IPS-18c (cell line): ENCODE results near the gene ZNF407.

Source experiments
- H3K4me3 ChIP-seq: 2 replicates; pipeline ENCODE4 v1.7.0; 2013; ENCODE audit warnings: low read depth, mild to moderate bottlenecking, low read length, moderate library complexity; ENCODE audit not compliant: insufficient read depth
- H3K9me3 ChIP-seq: one replicate; pipeline ENCODE4 v1.6.1; 2013; ENCODE audit warnings: mild to moderate bottlenecking, low read length, moderate library complexity; ENCODE audit not compliant: control insufficient read depth, insufficient read depth

Gene ZNF407

GRCh38 chr18:74571895-74572680 is 25.6 kb upstream of the ZNF407 start:
- Histone ChIP-seq H3K9me3 (no peaks in the 10 kb centered on the region), H3K4me3 (no peak overlapping the region)

DNA sequence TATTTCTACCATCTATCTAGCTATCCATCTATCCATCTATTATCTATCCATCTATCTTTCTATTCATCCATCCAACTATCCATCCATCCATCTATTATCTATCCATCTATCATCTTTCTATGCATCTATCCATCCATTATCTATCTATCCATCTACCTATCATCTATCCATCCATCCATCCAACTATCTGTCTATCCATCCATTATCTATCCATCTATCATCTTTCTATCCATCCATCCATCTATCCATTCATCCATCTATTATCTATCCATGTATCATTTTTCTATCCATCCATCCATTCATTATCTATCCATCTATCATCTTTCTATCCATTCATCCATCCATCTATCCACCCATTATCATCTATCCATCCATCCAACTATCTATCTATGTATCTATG is 24.6 kb upstream of the ZNF407 start:
- Histone ChIP-seq H3K4me3 (no peak overlapping the region), H3K9me3 (no peaks in the 10 kb centered on the region)

- H3K4me3 ChIP-seq: no peak overlapping the region
- no peaks in the 10 kb centered on the region for H3K9me3 ChIP-seq
These were observed 22.8 kb upstream of the ZNF407 start for GRCh38 chr18:74574916-74575315.

- H3K9me3 ChIP-seq: no peaks in the 10 kb centered on the region
These were observed 20.7 kb upstream of the ZNF407 start for GRCh38 chr18:74577019-74577418.

DNA sequence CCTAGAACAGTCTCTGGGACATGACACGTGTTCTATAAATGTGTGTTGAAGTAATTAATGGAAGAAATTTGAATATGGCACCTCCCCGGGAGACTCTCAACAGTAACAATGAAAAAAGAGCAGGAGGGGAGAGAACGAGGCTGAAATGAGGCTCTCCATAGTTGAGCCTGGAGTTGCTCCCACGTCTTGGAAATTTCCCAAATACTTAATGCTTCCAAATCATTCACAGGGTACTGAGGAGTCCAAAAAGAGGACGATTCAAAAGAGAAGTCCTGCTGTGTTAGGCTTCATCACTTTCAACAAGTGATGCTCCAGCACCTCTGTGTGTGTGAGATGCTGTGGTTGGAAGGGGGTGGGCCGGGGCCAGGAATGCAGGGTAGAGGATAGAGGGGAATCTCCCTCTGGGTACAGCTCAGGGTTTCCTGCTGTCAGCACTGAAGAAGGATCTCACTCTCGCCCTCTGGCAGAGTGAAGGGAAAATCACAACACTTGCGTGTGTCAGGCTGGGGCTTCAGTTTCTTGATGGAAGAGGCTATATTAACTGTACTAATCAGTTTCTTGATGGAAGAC is 18.1 kb upstream of the ZNF407 start:
- no peak overlapping the region for H3K4me3 ChIP-seq
- no peaks in the 10 kb centered on the region for H3K9me3 ChIP-seq

More at GRCh38 chr18:74577019-74577418, 20.7 kb upstream of the ZNF407 start:
- no peak overlapping the region for H3K4me3 ChIP-seq

DNA sequence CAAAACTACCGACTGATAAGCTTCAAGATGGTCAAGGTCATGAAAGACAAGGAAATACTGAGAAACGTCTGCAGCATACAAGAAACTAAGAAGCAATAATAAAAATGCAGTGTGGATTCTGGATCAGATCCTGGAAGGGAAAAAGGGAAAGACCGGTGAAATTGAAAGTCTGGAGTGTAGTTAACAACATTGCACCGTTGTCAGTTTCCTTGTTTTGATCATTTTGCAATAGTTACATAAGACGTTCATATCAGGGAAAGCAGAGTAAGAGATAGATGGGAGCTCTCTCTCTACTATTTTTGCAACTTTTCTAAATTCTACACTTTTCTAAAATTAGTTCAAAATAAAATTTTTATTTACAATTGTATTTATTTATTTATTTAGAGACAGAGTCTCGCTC is 15.0 kb upstream of the ZNF407 start:
- H3K9me3 ChIP-seq: no peaks in the 10 kb centered on the region
- no peak overlapping the region for H3K4me3 ChIP-seq

DNA sequence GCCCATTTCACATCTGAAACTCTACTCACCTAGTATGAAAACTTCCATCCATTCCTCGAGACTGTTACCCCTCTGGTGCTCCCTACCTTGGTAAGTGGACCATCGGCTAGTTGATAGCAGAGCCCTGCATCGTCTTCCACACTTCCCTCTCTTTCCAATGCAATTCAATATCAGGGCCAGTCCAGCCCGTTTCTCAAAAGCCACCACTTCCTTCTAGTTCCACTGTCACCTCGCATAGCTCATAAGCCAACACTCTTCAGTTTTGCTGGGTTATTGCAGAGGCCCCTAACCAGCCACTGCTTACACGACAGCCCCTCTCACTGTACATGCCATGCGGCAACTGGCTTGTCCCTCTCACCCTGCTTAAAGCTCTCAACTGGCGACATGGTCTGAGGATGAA is 10.2 kb upstream of the ZNF407 start:
- Histone ChIP-seq H3K4me3 (no peak overlapping the region), H3K9me3 (no peaks in the 10 kb centered on the region)

DNA sequence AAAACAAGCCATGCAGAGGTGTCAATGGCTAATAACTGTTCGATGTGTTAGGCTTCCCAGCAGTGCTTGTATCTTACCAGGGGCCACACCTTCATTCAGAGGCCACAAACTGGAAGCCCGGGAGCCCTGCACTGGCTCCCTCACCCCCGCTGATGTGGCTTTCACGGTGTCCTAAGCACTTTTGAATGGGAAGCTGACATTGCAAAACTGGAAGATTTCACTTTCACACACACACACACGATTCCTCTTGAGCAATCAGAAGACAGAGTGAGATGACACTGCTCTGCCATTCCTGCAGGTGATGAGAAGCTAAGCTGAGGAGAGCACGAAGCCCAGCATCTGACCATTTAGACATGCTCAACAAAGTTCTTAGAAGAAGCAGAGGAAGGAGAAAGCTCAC is 8.6 kb upstream of the ZNF407 start:
- Histone ChIP-seq H3K4me3 (no peak overlapping the region), H3K9me3 (no peaks in the 10 kb centered on the region)

- Histone ChIP-seq H3K9me3 (no peaks in the 10 kb centered on the region), H3K4me3 (no peak overlapping the region)
These were observed 7.9 kb upstream of the ZNF407 start for GRCh38 chr18:74589811-74590210.

DNA sequence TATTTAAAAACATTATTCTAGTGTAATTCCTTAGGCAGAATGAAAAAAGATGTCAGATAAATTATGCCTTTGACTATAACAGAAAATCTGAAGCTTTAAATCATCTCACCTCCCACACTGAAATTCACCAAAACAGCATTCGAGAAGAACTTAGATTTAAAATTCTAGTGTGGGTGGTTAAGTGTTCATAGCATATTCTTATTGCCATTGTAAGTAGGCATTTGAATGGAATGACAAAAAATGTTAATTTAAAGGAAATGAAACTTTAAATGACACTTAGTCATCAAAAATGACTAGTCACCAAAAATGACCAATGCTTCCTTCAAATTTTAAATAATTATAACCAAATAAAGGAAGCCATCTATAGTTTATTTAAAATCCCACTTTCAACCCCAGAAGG is 7.0 kb upstream of the ZNF407 start:
- Histone ChIP-seq H3K9me3 (no peaks in the 10 kb centered on the region), H3K4me3 (no peak overlapping the region)

DNA sequence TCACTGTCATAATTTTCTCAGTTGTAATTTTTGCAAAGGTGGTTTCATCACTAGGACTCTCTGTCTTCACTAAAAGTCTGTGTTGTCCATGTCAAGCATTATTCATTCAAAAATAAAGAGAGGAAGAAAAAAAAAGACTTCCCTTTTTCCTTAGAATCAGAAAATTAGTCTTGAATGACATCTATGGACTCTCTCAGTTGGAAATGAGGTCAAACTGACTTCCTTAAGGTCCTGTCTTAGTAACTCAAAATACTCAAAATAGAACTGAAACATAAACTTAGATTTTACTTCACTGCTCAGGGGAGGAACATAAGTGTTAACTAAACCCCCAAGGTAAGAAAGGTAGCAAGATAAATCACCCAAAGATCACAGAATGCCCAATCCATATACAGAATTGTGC is 2.2 kb upstream of the ZNF407 start:
- no peak overlapping the region for H3K4me3 ChIP-seq

DNA sequence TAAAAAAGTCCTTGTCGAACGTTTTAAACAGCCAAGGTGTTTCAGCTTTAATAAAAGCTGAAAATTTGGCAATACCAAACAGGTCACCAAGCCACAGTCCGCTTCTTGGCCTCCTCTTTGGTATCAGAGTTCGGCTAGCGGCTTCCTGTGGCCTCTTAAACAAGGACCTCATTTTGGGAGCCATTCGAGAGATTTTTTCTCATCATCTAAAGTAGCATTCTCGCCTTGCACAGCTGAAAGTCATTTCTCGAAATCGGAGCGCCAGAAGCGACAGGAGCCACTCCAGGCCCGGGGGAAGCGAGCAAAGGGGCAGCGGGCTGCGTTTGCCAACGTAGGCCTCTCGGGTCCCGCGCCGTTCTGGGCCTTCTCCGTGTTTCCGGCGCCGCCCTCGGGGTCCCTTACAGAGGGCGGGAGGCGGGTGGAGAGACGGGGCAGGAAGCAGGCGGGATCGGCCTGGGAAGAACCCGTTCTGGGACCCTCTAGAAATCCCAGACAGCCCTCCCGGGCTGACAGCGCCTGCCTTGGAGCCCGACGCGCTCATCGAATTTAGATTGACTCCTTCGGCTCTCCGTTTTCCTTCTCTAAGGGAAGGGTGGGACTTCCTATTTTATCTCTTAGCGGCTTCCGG is 522 bp upstream of the ZNF407 start:
- Histone ChIP-seq H3K9me3 (no peaks in the 10 kb centered on the region), H3K4me3 (peak overlapping the region; percentile 90)

More for the DNA sequence above, 2.2 kb upstream of the ZNF407 start:
- no peaks in the 10 kb centered on the region for H3K9me3 ChIP-seq

- Histone ChIP-seq H3K4me3 (peak overlapping the region; percentile 90), H3K9me3 (no peaks in the 10 kb centered on the region)
These were observed 806 bp downstream of the ZNF407 start for GRCh38 chr18:74598350-74599001.

DNA sequence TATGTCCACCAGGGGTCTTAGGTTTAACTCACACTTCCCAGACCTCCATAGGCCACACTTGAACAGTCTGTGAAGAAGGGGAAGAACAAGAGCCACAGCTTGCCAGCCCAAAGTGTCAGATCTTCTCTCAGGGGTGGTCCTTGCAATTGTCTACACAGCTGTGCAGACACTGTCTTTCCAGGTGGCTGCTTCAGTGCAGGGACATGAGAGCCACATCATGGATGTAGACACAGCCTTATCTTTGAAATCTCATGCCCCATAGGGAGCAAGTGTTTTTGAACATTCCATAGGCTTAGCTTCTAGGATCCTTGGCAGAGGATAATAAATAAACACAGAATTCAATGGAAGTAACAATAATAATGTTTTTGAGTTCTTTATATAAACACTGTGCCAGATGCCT is 6.7 kb downstream of the ZNF407 start:
- H3K9me3 ChIP-seq: no peaks in the 10 kb centered on the region

GRCh38 chr18:74604774-74605173 is 7.1 kb downstream of the ZNF407 start:
- Histone ChIP-seq H3K4me3 (no peak overlapping the region), H3K9me3 (no peaks in the 10 kb centered on the region)

More for the DNA sequence above, 6.7 kb downstream of the ZNF407 start:
- H3K4me3 ChIP-seq: no peak overlapping the region

GRCh38 chr18:74608681-74609080 is 11.0 kb downstream of the ZNF407 start:
- Histone ChIP-seq H3K9me3 (no peaks in the 10 kb centered on the region), H3K4me3 (no peak overlapping the region)

- Histone ChIP-seq H3K4me3 (no peak overlapping the region), H3K9me3 (no peaks in the 10 kb centered on the region)
These were observed 11.9 kb downstream of the ZNF407 start for GRCh38 chr18:74609535-74609934.
